ENCODE data around the gene OR51A4. TPM values are rescaled to one million over a fixed set of nuclear protein-coding genes. Genes with fewer than 3 reads are reported as not detected.

OR51A4 gene
- total and polyA plus RNA-seq, 2 experiments from 2014 or later: not detected

- H3K4me2 ChIP-seq (ENCODE audit: unreplicated experiment): no peak within 1 kb of the TSS
- no peak within 1 kb of the TSS for H2AFZ ChIP-seq
- no peaks in the 10 kb centered on the region for H3K9me3 ChIP-seq (ENCODE audit: low read depth)
- H3K27me3 ChIP-seq (replicated peaks; ENCODE audit: insufficient read depth): no peaks in the 10 kb centered on the region
- in situ Hi-C loops (cut with MboI): no loop called here
- no peaks in the 10 kb centered on the region for H3K79me2 ChIP-seq (ENCODE audit: insufficient read depth)
- H3K4me1 ChIP-seq (ENCODE audit: insufficient read depth): no peaks in the 10 kb centered on the region
- no peak for DNase-seq
- H3K9me2 ChIP-seq (ENCODE audit: insufficient read depth): no peaks in the 10 kb centered on the region
- TF ChIP-seq EZH2phosphoT487 (IDR thresholded peaks at IDR 0.05; ENCODE audit: insufficient read depth, low read depth) (no peak), EZH2 (IDR thresholded peaks at IDR 0.05; ENCODE audit: insufficient read depth, poor library complexity, severe bottlenecking) (no peak)
- H4K20me1 ChIP-seq (ENCODE audit: insufficient read depth): no peaks in the 10 kb centered on the region
- no peak within 1 kb of the TSS for H3K27ac ChIP-seq
- H3K9ac ChIP-seq: no peak within 1 kb of the TSS
- no peak within 1 kb of the TSS for H3K4me3 ChIP-seq
- H3K36me3 ChIP-seq (ENCODE audit: low read depth): no peaks in the 10 kb centered on the region
- H3F3A ChIP-seq (ENCODE audit: insufficient read depth): no peaks in the 10 kb centered on the region
Observed at GRCh38 chr11:4903484-4903883, 43.9 kb downstream of the OR51A4 start, which contains the start of gene OR51A7. TSS of gene OR51A7 (plus strand) at chr11:4903783. CDS start at chr11:4907370, 3,587 bp downstream.

Other genes starting within 250 kb of the OR51A4 start
- gene OR51E2, start 249.8 kb downstream of the OR51A4 start, total RNA-seq (2014; rRNA removed; shearing (Covaris generic)): not detected in 2 replicates
- gene OR51E2, start 249.8 kb downstream of the OR51A4 start, polyA plus RNA-seq (2016; fragmentation: Nextera tagmentation; extraction: Ambion mirVana): not detected in 2 replicates
- gene MMP26, start 242.8 kb downstream of the OR51A4 start, total RNA-seq (2014; rRNA removed; shearing (Covaris generic)): not detected in 2 replicates
- gene MMP26, start 242.8 kb downstream of the OR51A4 start, polyA plus RNA-seq (2016; fragmentation: Nextera tagmentation; extraction: Ambion mirVana): not detected in 2 replicates
- gene OR51F1, start 177.7 kb downstream of the OR51A4 start, total RNA-seq (2014; rRNA removed; shearing (Covaris generic)): not detected in 2 replicates
- not detected in 2 replicates for gene OR51F1, start 177.7 kb downstream of the OR51A4 start, polyA plus RNA-seq (2016; fragmentation: Nextera tagmentation; extraction: Ambion mirVana)
- not detected in 2 replicates for gene OR52R1, start 143.2 kb downstream of the OR51A4 start, total RNA-seq (2014; rRNA removed; shearing (Covaris generic))
- gene OR52R1, start 143.2 kb downstream of the OR51A4 start, polyA plus RNA-seq (2016; fragmentation: Nextera tagmentation; extraction: Ambion mirVana): not detected in 2 replicates
- not detected in 2 replicates for gene OR51F2, start 126.3 kb downstream of the OR51A4 start, total RNA-seq (2014; rRNA removed; shearing (Covaris generic))
- gene OR51F2, start 126.3 kb downstream of the OR51A4 start, polyA plus RNA-seq (2016; fragmentation: Nextera tagmentation; extraction: Ambion mirVana): not detected in 2 replicates
- gene OR51S1, start 98.4 kb downstream of the OR51A4 start, total RNA-seq (2014; rRNA removed; shearing (Covaris generic)): not detected in 2 replicates
- gene OR51S1, start 98.4 kb downstream of the OR51A4 start, polyA plus RNA-seq (2016; fragmentation: Nextera tagmentation; extraction: Ambion mirVana): not detected in 2 replicates
- gene OR51T1, start 65.7 kb downstream of the OR51A4 start, total RNA-seq (2014; rRNA removed; shearing (Covaris generic)): not detected in 2 replicates
- gene OR51T1, start 65.7 kb downstream of the OR51A4 start, polyA plus RNA-seq (2016; fragmentation: Nextera tagmentation; extraction: Ambion mirVana): not detected in 2 replicates
- not detected in 2 replicates for gene OR51A7, start 43.8 kb downstream of the OR51A4 start, total RNA-seq (2014; rRNA removed; shearing (Covaris generic))
- not detected in 2 replicates for gene OR51A7, start 43.8 kb downstream of the OR51A4 start, polyA plus RNA-seq (2016; fragmentation: Nextera tagmentation; extraction: Ambion mirVana)
- not detected in 2 replicates for gene OR51G2, start 28.3 kb downstream of the OR51A4 start, total RNA-seq (2014; rRNA removed; shearing (Covaris generic))
- not detected in 2 replicates for gene OR51G2, start 28.3 kb downstream of the OR51A4 start, polyA plus RNA-seq (2016; fragmentation: Nextera tagmentation; extraction: Ambion mirVana)
- gene OR51G1, start 23.3 kb downstream of the OR51A4 start, total RNA-seq (2014; rRNA removed; shearing (Covaris generic)): not detected in 2 replicates
- not detected in 2 replicates for gene OR51G1, start 23.3 kb downstream of the OR51A4 start, polyA plus RNA-seq (2016; fragmentation: Nextera tagmentation; extraction: Ambion mirVana)
- gene OR51A2, start 8.1 kb upstream of the OR51A4 start, total RNA-seq (2014; rRNA removed; shearing (Covaris generic)): not detected in 2 replicates
- gene OR51A2, start 8.1 kb upstream of the OR51A4 start, polyA plus RNA-seq (2016; fragmentation: Nextera tagmentation; extraction: Ambion mirVana): not detected in 2 replicates
- not detected in 2 replicates for gene OR51L1, start 47.2 kb upstream of the OR51A4 start, total RNA-seq (2014; rRNA removed; shearing (Covaris generic))
- gene OR51L1, start 47.2 kb upstream of the OR51A4 start, polyA plus RNA-seq (2016; fragmentation: Nextera tagmentation; extraction: Ambion mirVana): not detected in 2 replicates
- gene OR52J3, start 98.9 kb upstream of the OR51A4 start, total RNA-seq (2014; rRNA removed; shearing (Covaris generic)): not detected in 2 replicates
- gene OR52J3, start 98.9 kb upstream of the OR51A4 start, polyA plus RNA-seq (2016; fragmentation: Nextera tagmentation; extraction: Ambion mirVana): not detected in 2 replicates
- not detected in 2 replicates for gene OR52E2, start 112.0 kb upstream of the OR51A4 start, total RNA-seq (2014; rRNA removed; shearing (Covaris generic))
- gene OR52E2, start 112.0 kb upstream of the OR51A4 start, polyA plus RNA-seq (2016; fragmentation: Nextera tagmentation; extraction: Ambion mirVana): not detected in 2 replicates
- gene OR52E1, start 122.0 kb upstream of the OR51A4 start, total RNA-seq (2014; rRNA removed; shearing (Covaris generic)): not detected in 2 replicates
- gene OR52E1, start 122.0 kb upstream of the OR51A4 start, polyA plus RNA-seq (2016; fragmentation: Nextera tagmentation; extraction: Ambion mirVana): not detected in 2 replicates
- not detected in 2 replicates for gene OR52A5, start 190.8 kb upstream of the OR51A4 start, total RNA-seq (2014; rRNA removed; shearing (Covaris generic))
- gene OR52A5, start 190.8 kb upstream of the OR51A4 start, polyA plus RNA-seq (2016; fragmentation: Nextera tagmentation; extraction: Ambion mirVana): not detected in 2 replicates
- not detected in 2 replicates for gene OR52A1, start 207.2 kb upstream of the OR51A4 start, total RNA-seq (2014; rRNA removed; shearing (Covaris generic))
- gene OR52A1, start 207.2 kb upstream of the OR51A4 start, polyA plus RNA-seq (2016; fragmentation: Nextera tagmentation; extraction: Ambion mirVana): not detected in 2 replicates